ENCODE data around the gene PPP1R37.

The PPP1R37 gene

DNA sequence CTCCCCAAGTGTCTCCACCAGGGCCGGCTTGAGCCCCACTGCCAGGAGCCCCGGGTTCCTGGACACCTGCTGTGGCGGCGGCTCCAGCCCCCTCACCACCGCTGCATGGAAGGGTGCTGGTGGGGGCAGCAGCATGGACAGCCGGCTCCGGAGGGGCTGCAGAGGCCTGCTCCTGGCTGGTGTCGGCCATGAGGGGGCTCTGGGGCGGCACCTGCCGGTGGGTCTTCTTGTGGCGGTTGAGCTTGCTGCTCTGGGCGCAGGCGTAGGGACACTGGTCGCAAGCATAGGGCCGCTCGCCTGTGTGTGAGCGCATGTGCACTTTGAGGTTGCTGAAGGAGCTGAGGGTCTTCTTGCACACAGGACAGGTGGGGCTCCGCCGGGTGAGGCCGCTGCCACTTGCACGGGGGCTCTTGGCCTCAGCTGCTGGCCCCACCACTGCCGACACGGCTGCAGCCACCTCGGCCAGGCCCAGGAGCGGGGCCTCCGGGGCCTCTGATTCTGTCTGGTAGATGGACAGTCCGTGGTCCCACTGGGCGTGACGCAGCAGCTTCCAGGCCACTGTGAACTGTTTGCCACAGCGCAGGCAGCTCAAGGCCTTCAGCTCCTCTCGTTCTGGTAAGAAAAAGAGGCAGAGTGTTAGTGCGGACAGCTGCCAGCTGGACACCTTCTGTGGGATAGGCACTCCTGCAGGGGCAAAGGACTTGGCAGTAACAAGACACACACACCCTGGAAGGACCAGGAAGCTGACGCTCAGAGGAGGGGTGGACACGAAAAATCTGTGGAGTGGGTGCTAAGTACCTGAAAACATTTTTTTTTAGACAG is 20.8 kb upstream of the PPP1R37 start:
- DNase-seq = no peak

GRCh38 chr19:45074744-45075300 is 18.2 kb upstream of the PPP1R37 start:
- no peak for DNase-seq

GRCh38 chr19:45075301-45076028 is 17.5 kb upstream of the PPP1R37 start:
- no peak for DNase-seq

DNA sequence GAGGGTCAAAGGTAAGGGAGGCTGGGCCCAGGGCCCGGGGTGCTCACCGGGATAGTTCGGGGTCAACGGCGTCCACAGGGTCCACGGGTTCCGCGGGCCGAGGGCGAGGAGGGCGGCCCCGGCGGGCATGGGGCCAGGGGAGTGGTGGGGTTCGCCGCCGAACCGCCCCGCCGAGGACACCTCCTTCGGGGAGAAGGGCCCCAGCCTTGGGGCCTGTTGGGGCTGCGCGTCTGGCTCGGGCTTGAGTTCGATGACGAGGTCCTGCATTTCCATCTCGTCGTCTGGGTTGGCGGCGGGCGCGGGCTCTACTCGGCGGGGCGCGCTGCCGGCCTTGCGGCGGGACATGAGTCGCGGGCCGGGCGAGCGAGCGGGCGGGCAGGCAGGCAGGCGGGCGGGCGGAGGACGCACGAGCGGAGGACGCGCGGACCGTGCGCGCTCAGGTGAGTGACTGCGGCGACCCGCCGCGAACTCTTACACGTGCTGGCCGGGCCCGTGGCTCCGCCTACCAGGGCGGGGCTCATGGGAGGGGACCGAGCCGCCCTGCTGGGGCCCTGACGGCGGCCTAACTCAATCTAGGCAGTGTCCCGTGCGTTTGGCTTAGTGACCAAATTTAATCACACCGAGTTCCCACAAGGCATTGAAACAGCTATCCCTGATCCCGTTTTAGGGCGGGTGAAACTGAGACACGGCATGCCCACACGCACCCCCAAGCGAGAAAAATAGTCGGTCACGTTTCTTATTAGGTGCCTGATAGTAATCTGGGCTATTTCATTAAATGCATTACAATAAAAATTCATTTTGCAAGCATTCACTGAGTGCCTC is 16.7 kb upstream of the PPP1R37 start, which contains the start of gene ZNF296:
ZNF296 (minus strand) TSS at position 450 of the 822 bp plus-strand sequence; CDS start at position 345, 105 bp downstream.
- DNase-seq = peak; percentile 65

GRCh38 chr19:45076851-45077730 is 15.9 kb upstream of the PPP1R37 start:
- DNase-seq = no peak

DNA sequence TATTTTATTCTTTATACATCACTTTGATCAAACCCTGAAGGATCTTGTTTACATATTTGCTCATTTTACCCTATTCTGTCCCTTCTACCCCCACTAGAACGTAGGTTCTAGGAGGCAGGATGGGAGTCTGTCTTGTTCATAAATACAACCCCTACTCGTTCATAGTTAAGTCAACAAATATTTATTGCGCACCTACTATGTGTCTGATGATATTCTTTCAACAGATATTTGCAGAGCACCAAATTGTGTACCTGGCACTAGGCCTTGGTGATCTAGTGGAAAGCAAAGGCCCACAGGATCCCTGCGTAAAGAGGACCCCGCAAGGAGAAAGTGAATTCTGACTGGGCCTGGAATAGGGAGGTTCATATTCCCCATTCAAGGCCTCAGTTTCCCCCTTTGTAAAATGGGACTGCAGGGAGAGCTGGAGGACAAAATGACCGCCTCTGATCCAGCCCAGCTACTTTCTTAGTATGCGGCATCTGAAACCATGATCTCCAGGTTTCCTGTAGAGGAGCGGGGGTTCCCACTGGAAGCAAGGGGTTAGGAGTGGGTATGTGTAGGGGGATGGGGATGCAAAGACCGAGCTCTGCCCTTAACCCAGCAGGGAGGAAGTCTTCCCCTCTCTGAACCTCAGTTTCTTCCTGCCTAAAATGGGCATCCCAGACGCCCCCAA is 14.5 kb upstream of the PPP1R37 start:
- no peak for DNase-seq

DNA sequence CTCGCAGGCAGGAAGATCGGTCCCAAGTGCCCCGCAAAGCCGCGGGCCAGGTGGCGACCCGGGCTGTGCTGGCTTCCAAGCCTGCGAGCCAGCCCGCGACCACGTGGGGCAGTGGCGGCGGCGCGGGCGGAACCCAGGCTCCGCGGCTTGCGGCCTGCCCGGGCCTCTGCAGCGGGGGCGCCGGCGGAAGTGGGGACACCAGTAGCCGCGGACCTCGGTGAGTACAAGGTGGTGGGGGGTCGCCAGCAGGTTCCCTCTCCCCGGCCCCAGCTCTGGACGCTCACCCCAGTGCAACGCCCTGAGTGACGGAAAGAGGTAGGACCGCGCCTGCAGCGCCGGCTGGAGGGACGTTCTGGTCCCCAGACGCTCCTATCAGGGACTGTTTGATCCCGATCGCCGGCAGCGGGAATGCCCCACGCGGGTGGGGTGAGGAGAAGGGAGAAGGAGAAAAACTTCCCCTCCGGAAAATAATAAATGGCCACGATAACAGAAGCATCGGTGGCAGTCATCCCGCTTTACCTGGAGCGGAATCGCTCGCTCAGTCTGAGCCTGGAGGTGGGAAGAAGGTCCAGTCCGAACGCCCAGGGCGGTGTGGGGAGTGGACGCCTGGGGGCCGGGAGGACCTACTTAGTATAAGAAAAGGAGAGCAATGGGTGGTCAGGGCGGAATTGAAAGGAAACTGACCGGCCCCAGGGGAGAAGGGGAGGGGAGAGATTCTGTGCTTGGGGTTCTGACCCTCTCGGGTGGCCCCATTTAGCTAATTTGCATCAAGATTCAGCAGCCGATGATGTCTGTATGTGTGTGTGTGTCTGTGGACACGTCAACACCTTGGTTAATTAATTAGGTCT is 13.7 kb upstream of the PPP1R37 start, which contains the start of gene GEMIN7:
GEMIN7 (plus strand) TSS at position 198 of the 848 bp plus-strand sequence. CDS start 10,855 bp downstream, outside the sequence.
- DNase-seq = peak; percentile 81

- no peak for DNase-seq
Measured at GRCh38 chr19:45079911-45080370, 13.0 kb upstream of the PPP1R37 start.

DNA sequence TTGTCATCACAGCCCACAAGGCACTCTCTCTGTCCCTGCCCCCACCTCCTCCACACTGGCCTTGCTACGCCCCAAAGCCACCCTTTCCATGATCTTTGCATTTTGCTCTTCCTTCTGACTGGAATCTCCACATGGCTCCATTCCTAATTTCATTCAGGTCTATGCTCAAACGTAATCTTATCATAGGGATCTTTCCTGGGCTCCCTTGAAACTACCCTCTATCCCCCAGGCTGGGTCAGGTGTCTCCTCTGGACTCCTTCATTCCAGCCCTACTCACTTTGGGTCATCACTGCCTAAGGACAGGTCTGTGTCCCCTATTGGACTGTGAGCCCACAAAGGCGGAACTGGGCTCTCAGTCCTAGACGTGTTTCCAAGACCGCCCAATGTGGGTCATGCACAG is 10.8 kb upstream of the PPP1R37 start:
- no peak for DNase-seq

GRCh38 chr19:45086480-45086879 is 6.5 kb upstream of the PPP1R37 start:
- no peak for DNase-seq

DNA sequence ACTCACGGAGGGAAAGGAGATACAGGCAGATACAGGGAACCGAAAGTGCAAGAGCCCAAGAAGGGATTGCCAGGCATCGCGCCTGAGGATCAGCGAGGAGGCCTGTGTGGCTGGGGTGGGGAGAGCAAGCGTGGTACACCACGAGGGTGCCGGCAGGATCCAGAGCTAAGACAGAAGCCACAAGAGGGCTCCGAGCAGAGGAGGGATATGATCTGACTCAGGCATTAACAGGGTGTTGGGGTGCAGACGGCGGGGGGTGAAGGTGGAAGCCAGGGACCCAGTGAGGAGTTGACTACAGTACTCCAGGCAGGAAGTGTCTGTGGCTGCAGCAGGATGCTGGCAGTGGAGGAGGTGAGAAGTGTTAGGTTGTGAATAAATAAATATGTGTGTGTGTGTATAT is 5.4 kb upstream of the PPP1R37 start:
- DNase-seq = no peak

DNA sequence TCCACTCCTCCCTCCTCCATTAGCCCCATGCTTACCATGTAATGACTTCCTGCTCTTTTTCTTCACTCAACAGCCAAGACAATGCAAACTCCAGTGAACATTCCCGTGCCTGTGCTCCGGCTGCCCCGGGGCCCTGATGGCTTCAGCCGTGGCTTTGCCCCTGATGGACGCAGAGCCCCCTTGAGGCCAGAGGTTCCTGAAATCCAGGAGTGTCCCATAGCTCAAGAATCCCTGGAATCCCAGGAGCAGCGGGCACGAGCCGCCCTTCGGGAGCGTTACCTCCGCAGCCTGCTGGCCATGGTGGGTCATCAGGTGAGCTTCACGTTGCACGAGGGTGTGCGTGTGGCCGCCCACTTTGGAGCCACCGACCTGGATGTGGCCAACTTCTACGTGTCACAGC is 2.9 kb upstream of the PPP1R37 start:
- DNase-seq = no peak

GRCh38 chr19:45090606-45091005 is 2.4 kb upstream of the PPP1R37 start:
- no peak for DNase-seq

- peak; percentile 98 for DNase-seq
Measured at GRCh38 chr19:45091031-45091923, 1.7 kb upstream of the PPP1R37 start.

GRCh38 chr19:45094137-45094536 is 1.2 kb downstream of the PPP1R37 start:
- DNase-seq = no peak

DNA sequence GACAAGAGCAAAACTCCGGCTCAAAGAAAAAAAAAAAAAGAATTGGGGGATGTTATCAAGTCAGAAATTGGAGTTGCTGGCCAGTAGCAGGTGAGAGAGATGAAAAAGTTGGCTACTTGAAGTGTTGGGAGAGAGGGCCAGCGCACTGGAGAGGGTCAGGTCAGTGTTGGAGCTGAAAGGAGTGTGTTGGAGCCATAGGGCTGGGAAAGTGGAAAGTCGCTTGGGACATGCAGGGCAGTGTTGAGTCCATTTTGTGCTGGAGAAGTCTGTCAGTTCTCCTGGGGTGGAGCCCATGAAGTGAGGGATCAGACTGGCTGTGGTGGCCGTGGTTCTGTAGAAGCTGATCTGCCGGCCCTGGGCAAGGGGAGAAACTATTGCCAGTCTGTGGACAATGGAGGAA is 1.7 kb downstream of the PPP1R37 start:
- DNase-seq = no peak

- DNase-seq = no peak
Measured at GRCh38 chr19:45095496-45096413, 2.8 kb downstream of the PPP1R37 start.

DNA sequence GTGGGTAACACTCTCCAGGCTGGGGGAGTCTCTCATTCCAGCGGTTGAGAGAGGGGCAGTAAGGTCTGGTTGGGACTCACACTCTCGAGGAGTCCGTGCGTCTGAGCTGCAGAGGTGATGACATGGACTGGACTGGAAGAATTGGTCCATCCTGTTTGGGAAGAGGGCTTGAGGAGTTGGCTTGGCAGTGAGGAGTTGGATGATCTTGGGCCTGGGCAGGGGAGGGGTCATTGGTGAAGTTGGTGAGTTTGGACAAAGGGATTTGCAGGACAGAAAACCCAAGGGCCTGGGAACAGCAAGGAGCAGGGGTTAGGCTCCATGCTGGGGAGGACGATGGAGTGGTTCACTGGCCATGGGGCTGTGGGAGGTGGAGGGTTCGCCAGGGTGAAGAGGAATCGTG is 3.7 kb downstream of the PPP1R37 start:
- no peak for DNase-seq

Measured in NCI-H2171 treated with DMSO at 0.1 percent for 48 hours (cell line).